OCI-LY1 (cell line): ENCODE results near the gene KDM5B.

Experiments
- H2AFZ ChIP-seq: fragments of 200-600 bp; sonication (generic), shearing (Covaris generic); 2 replicates; pipeline ENCODE4 v1.6.0; 2014; ENCODE audit warnings: antibody characterized with exemption, mild to moderate bottlenecking, low read length
- H3F3A ChIP-seq: fragments of 200-600 bp; sonication (generic), shearing (Covaris generic); 2 replicates; pipeline ENCODE4 v1.6.0; 2014; ENCODE audit warnings: mild to moderate bottlenecking, antibody characterized with exemption, low read length, moderate library complexity; ENCODE audit not compliant: insufficient read depth
- H3K27ac ChIP-seq: fragments of 200-600 bp; sonication (generic); 2 replicates; pipeline ENCODE4 v1.5.1; 2014; ENCODE audit warnings: low read length, mixed run types, mild to moderate bottlenecking, low read depth; ENCODE audit not compliant: poor library complexity, severe bottlenecking
- H3K27me3 ChIP-seq: fragments of 200-600 bp; sonication (generic); 2 replicates; pipeline ENCODE4 v1.6.0; 2014; ENCODE audit warnings: antibody characterized with exemption, mild to moderate bottlenecking, low read length, moderate library complexity; ENCODE audit not compliant: insufficient read depth
- H3K36me3 ChIP-seq: fragments of 200-600 bp; sonication (generic); 2 replicates; pipeline ENCODE4 v1.6.1; 2014; ENCODE audit warnings: mild to moderate bottlenecking, antibody characterized with exemption, low read length, moderate library complexity, mixed read lengths; ENCODE audit not compliant: insufficient read depth
- H3K4me1 ChIP-seq: fragments of 200-600 bp; sonication (generic); 2 replicates; pipeline ENCODE4 v1.5.1; 2014; ENCODE audit warnings: mild to moderate bottlenecking, low read length, moderate library complexity; ENCODE audit not compliant: insufficient read depth, severe bottlenecking
- H3K4me2 ChIP-seq: fragments of 200-600 bp; sonication (generic), shearing (Covaris generic); 2 replicates; pipeline ENCODE4 v1.6.1; 2014; ENCODE audit warnings: low read length
- H3K4me3 ChIP-seq: fragments of 200-600 bp; sonication (generic); 2 replicates; pipeline ENCODE4 v1.5.1; 2014; ENCODE audit warnings: low read length, low read depth, mild to moderate bottlenecking, mixed read lengths; ENCODE audit not compliant: poor library complexity, severe bottlenecking
- H3K79me2 ChIP-seq: fragments of 200-600 bp; shearing (Covaris generic); 2 replicates; pipeline ENCODE4 v1.6.1; 2016; ENCODE audit warnings: mixed run types, low read length, mixed read lengths; ENCODE audit not compliant: insufficient read depth
- H3K9ac ChIP-seq: fragments of 200-600 bp; sonication (generic), shearing (Covaris generic); 2 replicates; pipeline ENCODE4 v1.6.1; 2014; ENCODE audit warnings: mild to moderate bottlenecking, low read length, mixed read lengths
- H3K9me2 ChIP-seq: fragments of 200-600 bp; sonication (generic), shearing (Covaris generic); 2 replicates; pipeline ENCODE4 v1.6.1; 2014; ENCODE audit warnings: low read depth, mild to moderate bottlenecking, low read length, mixed read lengths
- H3K9me3 ChIP-seq: fragments of 200-600 bp; shearing (Covaris generic); 2 replicates; pipeline ENCODE4 v1.6.1; 2014; ENCODE audit warnings: low read length, mixed read lengths
- H4K20me1 ChIP-seq: fragments of 200-600 bp; sonication (generic), shearing (Covaris generic); 2 replicates; pipeline ENCODE4 v1.6.0; 2016; ENCODE audit warnings: mild to moderate bottlenecking, low read length; ENCODE audit not compliant: insufficient read depth
- CTCF ChIP-seq: fragments of 200-600 bp; sonication (generic), shearing (Covaris generic); IDR thresholded peaks from 2 replicates; pipeline ENCODE4 v1.5.1; 2017; ENCODE audit warnings: mild to moderate bottlenecking, antibody characterized with exemption, low read length, moderate library complexity, mixed read lengths
- EZH2 ChIP-seq: fragments of 200-600 bp; sonication (generic), shearing (Covaris generic); IDR thresholded peaks from 2 replicates; pipeline ENCODE4 v1.8.0; 2017; ENCODE audit warnings: borderline replicate concordance, mixed run types, mild to moderate bottlenecking, antibody characterized with exemption, low read length, moderate library complexity, mixed read lengths

KDM5B gene

GRCh38 chr1:202702088-202702487 is 106.1 kb downstream of the KDM5B start:
- Histone ChIP-seq H3F3A (no peaks in the 10 kb centered on the region), H3K9me2 (no peaks in the 10 kb centered on the region), H3K4me3 (no peak overlapping the region), H3K9me3 (no peaks in the 10 kb centered on the region), H4K20me1 (no peaks in the 10 kb centered on the region), H3K9ac (no peak overlapping the region), H3K4me2 (no peak overlapping the region), H3K36me3 (no peaks in the 10 kb centered on the region), H2AFZ (no peak overlapping the region), H3K27me3 (0 out of 2 replicates have a peak, but pooled peaks cover 5% of the 10 kb centered on the region), H3K4me1 (no peaks in the 10 kb centered on the region), H3K27ac (no peak overlapping the region), H3K79me2 (no peaks in the 10 kb centered on the region)
- TF ChIP-seq CTCF (no peak), EZH2 (no peak)

- H3K4me1 ChIP-seq, result no peaks in the 10 kb centered on the region
- no peaks in the 10 kb centered on the region for H3F3A ChIP-seq
- no peaks in the 10 kb centered on the region for H3K9me3 ChIP-seq
- no peak overlapping the region for H3K27ac ChIP-seq
- no peaks in the 10 kb centered on the region for H4K20me1 ChIP-seq
- no peak overlapping the region for H3K9ac ChIP-seq
- TF ChIP-seq EZH2, result no peak
- TF ChIP-seq CTCF, result no peak
- 0 out of 2 replicates have a peak, but pooled peaks cover 5% of the 10 kb centered on the region for H3K27me3 ChIP-seq
- H3K4me2 ChIP-seq, result no peak overlapping the region
- H2AFZ ChIP-seq, result no peak overlapping the region
- no peak overlapping the region for H3K4me3 ChIP-seq
- no peaks in the 10 kb centered on the region for H3K36me3 ChIP-seq
- H3K79me2 ChIP-seq, result no peaks in the 10 kb centered on the region
- no peaks in the 10 kb centered on the region for H3K9me2 ChIP-seq
These were observed 107.0 kb downstream of the KDM5B start for GRCh38 chr1:202701200-202701599.

- Histone ChIP-seq H3K27me3 (0 out of 2 replicates have a peak, but pooled peaks cover under 1% of the 10 kb centered on the region), H3K27ac (no peak overlapping the region)
These were observed 108.2 kb downstream of the KDM5B start for GRCh38 chr1:202700061-202700460.

More at GRCh38 chr1:202700061-202700460, 108.2 kb downstream of the KDM5B start:
- Histone ChIP-seq H3K9me2 (no peaks in the 10 kb centered on the region), H3K9me3 (no peaks in the 10 kb centered on the region), H3K9ac (no peak overlapping the region), H3K36me3 (no peaks in the 10 kb centered on the region), H3K79me2 (no peaks in the 10 kb centered on the region), H4K20me1 (no peaks in the 10 kb centered on the region), H3K4me3 (no peak overlapping the region), H3K4me2 (no peak overlapping the region), H3K4me1 (no peaks in the 10 kb centered on the region), H2AFZ (no peak overlapping the region), H3F3A (no peaks in the 10 kb centered on the region)
- TF ChIP-seq EZH2 (no peak), CTCF (no peak)
